ENCODE results near the gene SEPTIN12.

DNA sequence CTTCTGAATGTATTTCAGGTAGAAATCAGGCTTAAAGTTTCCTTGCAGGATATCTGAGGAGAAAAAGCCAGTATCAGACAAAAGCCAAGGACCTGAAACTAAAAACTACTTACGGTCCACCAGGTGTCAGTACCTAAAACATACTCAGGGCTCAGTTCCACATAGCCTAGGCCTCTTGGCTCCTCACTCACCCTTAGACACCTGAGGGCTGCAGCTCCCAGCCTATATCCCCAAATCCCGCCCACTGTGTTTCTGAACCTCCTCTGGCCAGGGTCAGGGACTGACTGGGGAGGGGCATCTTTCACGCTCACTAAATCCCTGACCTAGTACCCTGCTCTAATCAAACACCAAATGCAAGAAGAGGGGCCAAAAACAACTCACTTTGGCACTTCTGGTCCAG lies 23.1 kb upstream of the SEPTIN12 start:
- TF ChIP-seq, protein P1, sequence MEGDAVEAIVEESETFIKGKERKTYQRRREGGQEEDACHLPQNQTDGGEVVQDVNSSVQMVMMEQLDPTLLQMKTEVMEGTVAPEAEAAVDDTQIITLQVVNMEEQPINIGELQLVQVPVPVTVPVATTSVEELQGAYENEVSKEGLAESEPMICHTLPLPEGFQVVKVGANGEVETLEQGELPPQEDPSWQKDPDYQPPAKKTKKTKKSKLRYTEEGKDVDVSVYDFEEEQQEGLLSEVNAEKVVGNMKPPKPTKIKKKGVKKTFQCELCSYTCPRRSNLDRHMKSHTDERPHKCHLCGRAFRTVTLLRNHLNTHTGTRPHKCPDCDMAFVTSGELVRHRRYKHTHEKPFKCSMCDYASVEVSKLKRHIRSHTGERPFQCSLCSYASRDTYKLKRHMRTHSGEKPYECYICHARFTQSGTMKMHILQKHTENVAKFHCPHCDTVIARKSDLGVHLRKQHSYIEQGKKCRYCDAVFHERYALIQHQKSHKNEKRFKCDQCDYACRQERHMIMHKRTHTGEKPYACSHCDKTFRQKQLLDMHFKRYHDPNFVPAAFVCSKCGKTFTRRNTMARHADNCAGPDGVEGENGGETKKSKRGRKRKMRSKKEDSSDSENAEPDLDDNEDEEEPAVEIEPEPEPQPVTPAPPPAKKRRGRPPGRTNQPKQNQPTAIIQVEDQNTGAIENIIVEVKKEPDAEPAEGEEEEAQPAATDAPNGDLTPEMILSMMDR (IDR thresholded peaks at IDR 0.05; ENCODE audit: borderline replicate concordance, extremely low read depth, low read length, poor library complexity, severe bottlenecking) = no peak
- no peak for TF ChIP-seq EZH2 (IDR thresholded peaks at IDR 0.05; ENCODE audit: borderline replicate concordance, low read depth, low read length, severe bottlenecking)
